PC-9 (cell line): ENCODE measurements around the gene SIAE.

ENCODE experiments used
- EZH2 ChIP-seq: fragments of 200-600 bp; sonication (generic); IDR thresholded peaks from 2 replicates; pipeline ENCODE4 v1.8.0; 2017; ENCODE audit warnings: antibody characterized with exemption, low read depth
- TF ChIP-seq, protein P1 (sequence below): fragments of 200-600 bp; sonication (generic); conservative IDR thresholded peaks from 2 replicates; pipeline ENCODE4 v1.6.1; 2017; ENCODE audit warnings: mixed run types, antibody characterized with exemption, mild to moderate bottlenecking, moderate library complexity

DNA sequence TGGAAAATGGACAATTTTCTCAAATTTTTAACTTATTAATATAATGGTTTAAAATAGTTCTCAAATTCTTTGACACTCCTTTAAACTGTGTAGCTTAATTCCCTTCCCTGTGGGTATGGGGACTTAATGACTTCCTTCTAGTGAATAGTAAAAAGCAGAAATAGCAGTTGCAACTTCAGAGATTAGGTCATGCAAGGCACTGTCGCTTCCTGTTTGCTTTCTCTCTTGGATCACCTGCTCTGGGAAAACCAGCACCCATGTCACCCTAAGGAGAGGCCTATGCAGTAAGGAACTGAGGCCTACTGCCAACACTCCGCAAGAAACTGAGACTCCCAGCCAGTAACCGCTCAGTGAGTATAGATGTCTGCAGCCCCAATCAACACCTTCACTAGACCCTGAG is 67.8 kb downstream of the SIAE start:
- TF ChIP-seq, protein P1, sequence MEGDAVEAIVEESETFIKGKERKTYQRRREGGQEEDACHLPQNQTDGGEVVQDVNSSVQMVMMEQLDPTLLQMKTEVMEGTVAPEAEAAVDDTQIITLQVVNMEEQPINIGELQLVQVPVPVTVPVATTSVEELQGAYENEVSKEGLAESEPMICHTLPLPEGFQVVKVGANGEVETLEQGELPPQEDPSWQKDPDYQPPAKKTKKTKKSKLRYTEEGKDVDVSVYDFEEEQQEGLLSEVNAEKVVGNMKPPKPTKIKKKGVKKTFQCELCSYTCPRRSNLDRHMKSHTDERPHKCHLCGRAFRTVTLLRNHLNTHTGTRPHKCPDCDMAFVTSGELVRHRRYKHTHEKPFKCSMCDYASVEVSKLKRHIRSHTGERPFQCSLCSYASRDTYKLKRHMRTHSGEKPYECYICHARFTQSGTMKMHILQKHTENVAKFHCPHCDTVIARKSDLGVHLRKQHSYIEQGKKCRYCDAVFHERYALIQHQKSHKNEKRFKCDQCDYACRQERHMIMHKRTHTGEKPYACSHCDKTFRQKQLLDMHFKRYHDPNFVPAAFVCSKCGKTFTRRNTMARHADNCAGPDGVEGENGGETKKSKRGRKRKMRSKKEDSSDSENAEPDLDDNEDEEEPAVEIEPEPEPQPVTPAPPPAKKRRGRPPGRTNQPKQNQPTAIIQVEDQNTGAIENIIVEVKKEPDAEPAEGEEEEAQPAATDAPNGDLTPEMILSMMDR, result no peak
- no peak for TF ChIP-seq EZH2
